Ureter (tissue), 1 donor: ENCODE measurements around the gene RPS21. TPM values are rescaled to one million over a fixed set of nuclear protein-coding genes. Genes with fewer than 3 reads are reported as not detected.
"Not testable (repeated sequence)": the region's sequence is repeated elsewhere in the genome, so short reads cannot be mapped to it uniquely, and the experiment has no call there.

Experiments used
- DNase-seq: peaks from one replicate; pipeline ENCODE4 v3.0.0-alpha.2; 2020; ENCODE audit warnings: low spot score
- total RNA-seq: library from RNA; stranded (reverse); gene quantifications from one replicate; pipeline ENCODE4 v1.2.4, GENCODE V29; 2023
- donor health status: DM: yes; HTN: yes; CAD: no.

Gene RPS21
- total RNA-seq, 1 donor from 2014 or later, result 1,691 TPM

DNA sequence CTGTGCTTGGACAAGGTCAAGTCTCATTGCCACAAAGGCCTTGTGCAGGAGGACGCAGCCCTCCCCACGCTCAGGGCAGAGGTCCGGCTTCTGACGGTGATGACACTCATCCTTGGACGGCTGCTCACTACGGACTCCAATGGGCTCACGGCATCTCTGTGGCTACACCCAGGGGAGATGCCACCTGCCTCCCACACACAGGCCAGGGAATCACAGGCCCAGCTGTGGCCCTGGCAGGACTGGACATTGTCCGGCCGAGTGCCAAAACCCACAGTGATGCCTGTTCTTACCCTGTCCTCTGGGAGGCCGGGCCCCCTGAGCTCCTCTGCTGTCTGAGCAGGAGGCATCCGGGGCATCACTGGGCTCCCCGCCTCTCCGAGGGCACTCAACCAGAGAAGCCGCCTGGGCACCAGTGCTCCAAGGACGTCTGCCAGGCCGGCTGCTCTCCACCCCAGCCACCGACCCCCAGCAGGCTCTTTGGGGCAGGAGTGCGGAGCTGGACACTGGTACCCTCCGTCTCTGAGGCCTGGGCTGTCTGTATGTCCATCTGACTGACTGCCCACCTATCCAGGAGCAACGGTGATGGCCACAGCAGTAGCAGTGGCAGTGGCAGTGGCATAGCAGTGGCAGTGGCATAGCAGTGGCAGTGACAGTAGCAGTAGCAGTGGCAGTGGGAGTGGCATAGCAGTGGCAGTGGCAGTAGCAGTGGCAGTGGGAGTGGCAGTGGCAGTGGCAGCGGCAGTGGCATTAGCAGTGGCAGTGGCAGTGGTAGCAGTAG lies 38.6 kb downstream of the RPS21 start:
- no peak for DNase-seq

DNA sequence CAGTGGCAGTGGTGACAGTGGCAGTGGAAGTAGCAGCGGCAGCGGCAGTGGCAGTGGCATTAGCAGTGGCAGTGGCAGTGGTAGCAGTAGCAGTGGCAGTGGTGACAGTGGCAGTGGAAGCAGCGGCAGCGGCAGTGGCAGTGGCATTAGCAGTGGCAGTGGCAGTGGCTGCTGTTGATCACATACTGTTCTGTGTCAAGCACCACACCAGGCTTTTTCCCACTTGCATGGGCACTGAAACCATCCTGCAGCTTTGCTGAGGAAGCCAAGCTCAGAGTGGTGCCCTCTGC lies 39.1 kb downstream of the RPS21 start:
- not testable (repeated sequence) for DNase-seq

DNA sequence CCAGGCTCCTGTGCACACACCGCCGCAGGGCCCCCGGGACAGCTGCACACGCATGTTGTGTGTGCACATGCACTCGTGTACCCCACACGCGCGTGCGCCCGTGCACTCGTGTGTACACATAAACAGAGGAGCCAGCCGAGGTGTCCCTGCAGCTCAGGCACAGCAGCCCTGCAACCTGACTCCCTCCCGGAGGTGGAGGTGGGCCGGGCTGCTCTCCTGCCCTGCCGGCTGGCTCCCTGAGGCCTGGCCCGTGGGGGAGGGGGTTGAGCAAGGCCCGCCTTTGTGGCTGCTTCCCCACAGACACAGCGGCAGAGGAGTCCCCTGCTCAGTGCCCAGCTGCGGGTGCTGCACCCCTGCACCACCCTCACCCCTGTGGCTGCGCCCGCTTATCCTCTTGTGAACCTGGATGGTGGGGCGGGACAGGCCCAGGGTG lies 39.8 kb downstream of the RPS21 start:
- DNase-seq, result peak; percentile 65

DNA sequence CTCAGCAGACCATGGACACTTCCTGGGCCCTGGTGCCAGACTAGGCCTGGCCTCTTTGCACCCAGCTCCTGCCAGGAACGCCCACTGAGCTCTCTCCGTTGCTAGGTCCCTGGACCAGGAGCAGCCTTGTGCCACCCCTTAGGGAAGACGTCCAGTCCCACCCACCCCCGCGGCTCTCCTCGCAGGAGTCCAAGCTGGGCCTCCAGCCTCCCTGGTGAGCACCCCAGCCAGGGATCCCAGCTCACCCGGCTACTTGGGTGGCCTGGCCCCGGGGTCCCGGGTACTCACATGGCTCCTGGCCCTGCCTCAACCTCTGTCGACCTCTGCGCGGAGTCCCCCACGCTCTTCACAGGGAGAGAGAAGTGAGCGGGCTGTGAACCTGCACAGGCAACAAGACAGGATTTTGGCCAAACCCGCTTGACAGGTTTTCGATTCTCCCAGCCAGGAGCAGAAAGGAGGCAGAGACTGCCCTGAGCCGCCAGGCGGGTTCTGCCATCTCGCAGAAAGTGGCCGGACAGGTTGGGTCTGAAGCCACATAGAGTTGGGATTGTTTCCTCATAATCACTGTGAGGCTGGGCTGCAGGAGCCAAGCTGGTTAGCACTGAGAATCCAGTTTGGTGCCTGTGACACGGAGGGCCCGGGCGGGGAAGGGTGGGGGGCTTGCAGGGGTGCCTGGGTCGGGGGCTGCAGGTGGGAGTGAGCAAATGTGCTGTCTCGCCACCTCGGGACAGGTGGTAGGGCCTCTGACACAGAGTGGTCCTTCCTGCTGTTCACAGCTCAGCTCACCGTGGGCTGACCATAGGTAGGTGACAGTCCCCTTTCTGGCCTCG lies 40.5 kb downstream of the RPS21 start, which contains the start of gene RBBP8NL:
RBBP8NL (minus strand) TSS at position 368 of the 830 bp plus-strand sequence. CDS start 7,892 bp downstream, outside the sequence.
- DNase-seq, result peak; percentile 92

DNA sequence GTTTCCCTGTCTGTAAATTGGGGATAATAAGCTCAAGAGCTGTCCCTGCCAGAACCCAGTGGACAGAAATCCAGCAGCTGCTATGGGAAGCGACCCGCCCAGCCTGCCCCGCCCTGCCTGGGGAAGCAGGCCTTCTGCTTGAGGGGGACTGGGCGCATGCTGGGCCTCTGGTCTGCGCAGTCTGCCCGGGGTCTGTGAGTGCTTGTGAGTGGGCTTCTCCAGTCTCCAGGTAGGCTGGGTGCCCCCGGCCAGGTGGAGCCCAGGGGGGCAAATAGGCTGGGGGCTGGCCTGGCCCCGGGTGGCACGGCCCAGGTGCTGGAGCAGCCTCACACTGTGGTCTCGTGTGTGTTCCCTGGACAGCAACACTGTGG lies 41.1 kb downstream of the RPS21 start:
- no peak for DNase-seq

DNA sequence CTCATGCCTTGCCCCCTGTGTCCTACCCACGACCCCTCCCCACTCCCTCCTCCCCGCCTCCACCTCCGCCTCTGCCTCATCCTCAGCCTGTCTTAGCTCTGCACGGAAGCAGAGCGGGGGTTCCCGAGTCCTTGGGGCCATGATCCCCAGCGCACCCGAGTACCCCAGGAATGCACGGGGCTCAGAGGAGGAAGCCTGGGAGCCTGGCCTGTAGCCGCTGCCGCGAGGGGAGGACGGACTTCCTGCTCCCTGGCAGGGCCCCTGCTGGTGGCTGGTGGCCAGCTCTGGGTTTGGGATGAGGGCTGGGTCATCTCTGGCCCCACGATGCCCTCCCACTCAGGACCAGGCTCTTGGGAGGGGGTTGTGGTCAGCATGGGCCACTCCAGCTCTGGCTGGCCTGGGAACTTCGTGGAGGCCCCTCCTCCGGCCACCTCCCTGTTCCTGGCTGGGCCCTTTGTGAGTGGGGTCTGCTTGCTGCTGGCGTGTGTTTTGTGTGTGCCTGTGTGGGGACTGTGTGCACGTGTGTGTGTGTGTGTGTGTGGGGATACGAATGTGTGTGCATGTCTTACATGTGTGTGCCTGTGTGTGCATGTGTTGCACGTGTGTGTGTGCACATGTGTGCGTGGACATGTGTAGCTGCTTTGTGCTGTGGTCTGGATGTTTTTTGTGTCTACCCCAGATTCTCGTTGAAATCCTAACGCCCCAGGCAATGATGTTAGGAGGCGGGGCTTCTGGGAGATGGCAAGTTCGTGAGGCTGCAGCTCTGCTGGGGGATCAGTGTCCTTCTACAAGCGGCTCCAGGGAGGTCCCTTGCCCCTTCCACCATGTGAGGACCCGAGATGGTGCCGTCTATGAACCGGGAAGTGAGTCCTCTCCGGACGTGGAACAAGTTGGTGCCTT lies 41.7 kb downstream of the RPS21 start:
- no peak for DNase-seq

DNA sequence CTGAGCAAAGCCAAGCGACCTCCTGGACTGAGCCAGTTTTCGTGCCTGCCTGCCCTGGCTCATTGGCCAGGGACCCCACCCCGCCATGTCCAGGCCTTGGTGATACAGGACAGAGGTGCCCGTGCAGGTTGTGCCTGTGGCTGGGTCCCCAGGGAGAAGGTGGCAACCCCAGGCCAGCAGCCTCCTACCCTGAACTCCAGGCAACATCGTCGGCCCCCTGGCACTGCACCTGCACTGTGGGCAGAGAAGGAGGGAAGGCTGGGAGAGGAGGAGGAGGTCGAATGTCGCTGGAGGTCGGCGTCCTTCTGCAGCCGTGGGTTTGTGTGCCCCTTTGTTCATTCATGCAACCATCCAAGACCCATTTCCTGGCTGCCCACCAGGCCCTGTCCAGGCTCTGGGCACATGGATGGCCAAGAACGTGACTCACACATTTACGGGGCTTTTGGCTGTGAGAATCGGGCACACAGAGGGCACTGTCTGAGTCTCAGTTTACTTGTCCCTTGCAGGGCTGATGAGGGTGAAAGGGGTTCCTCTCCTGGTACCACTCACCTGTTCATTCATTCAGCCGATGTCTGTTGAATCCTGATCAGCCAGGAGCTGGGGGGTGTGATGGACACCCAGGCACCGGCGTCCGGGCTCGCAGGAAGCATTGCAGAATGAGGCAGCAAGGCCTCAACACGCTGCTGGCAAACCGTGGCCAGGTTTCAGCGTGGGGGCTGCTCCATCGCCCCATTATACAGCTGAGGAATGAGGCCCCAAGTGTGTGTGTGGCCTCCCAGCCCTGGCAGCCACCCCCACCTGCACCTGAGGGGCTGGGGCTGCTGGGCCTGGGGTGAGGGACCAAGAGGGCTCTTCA lies 42.8 kb downstream of the RPS21 start:
- DNase-seq, result no peak

DNA sequence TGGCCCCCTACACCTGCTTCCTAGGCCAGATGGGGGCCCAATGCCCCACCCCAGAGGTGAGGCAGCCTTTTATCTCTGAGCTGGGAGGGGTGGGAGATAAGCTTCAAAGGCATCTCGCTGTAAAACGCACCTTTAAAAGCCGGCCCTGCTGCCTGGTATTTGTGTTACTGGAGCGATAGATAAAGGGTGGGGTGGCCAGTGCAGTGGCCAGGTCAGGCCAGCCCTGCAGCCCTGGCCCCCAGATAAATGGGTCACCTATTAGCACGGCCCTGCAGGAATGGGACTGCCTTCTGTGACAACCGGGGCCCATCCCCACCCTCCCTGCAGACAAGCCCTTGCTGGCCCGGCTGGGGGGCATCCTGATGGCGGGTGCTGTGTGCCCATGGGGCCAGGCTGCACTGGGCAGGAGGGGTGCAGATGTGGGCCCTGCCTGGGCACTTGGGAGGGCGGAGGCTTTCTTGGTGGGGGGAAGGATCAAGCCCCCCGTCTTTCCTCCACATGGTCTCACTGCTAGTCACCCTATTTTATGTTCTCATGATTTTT lies 43.5 kb downstream of the RPS21 start:
- no peak for DNase-seq

DNA sequence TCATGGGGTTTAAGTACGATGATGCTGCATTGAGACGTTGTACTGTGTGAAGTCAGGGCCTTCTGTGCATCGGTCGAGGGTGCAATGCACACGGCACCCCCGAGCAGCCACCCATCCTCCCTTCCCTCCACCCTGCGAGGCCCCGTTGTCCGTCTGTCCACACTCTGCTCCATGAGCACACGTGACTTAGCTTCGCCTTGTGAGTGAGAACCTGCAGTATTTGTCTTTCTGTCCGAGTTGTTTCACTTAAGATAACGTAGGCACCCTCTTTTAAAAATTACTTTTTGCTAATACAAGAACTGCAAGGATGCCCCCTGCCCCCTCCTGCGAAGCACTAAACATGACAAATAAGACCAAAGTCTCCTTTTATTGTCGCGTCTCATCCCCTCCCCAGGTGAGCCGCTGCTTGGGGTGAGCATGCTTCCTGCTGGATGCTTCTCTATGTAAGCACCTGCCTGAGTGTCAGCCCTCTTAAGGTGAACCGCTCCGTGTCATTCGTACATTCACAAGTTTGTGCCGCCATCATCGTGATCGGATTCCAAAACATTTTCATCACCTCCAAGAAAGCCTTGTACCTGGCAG lies 44.1 kb downstream of the RPS21 start:
- DNase-seq, result no peak

DNA sequence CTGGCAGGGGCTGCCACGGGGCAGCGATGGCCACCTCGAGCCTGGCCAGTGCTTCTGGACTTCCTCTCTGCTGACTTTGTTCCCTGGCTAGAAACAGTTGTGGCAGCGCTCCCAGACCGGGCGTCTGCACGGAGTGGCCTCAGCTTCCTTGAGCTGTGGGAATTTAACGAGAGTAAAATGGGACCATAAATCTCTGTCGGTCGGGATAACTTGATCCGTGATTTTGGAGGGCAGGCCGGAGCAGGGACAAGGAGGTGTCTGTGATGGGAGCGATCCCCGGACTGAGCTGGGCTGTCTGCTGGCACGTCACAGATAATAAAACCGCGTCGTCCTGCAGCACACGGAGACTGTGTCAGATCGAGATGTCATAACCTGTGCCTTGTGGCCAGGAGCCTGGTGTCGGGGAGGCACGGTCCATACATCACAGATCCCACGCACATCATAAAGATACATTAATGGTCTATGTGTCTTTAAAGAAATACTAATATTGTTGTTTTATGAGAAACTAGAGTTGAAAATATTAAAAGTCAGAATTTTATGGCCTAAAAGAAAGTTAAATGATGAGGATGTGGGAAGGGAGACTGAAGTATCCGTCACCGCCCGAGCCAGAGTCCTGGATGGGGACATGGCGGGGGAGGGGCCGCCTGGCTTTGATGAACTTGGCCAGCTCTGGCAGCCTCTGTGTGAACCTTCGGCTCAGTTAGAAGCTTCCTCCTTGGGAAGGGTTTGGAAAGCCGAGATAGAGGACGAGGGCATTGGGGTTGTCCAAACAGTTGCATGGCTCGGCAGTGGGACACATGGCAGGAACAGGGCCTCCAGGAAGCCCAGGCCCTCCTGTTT lies 47.0 kb downstream of the RPS21 start:
- no peak for DNase-seq

DNA sequence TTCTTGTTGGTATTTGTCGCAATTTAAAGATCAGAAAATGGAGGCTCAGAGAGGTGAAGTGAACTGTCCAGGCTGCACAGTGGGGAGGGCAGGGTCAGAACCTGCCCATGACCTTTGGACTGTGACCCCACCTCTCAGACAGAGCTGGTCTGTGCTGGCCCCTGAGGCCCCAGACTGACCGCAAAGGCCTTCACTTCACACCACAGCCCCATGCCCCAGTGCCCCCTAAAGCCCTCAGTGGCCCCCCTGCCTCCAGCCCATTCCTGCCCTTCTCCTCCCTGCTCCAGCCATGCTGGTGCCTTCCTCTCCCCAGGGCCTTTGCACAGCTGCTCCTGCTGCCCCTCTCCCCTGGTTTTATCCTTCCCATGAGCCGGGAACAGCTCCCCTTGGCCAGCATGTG lies 49.8 kb downstream of the RPS21 start:
- no peak for DNase-seq

DNA sequence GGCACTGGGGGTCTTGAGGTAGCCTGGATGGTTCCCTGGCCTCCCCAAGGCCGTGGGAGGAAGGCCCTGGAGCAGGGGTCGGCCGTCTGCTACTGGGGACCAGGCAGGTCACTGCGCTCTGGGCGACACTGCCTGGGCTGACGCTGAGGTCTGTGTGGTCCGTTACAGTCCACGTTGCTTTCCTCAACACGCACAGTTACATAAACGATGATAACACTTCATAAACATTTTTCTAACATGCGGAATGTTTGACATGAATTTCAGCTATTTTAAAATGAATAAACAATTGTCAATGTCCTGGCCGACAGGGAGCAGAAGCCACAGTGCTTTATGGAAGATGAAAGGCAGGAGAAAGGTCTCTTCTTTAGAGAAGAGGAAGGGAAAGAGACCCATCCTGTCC lies 50.6 kb downstream of the RPS21 start:
- DNase-seq, result no peak

DNA sequence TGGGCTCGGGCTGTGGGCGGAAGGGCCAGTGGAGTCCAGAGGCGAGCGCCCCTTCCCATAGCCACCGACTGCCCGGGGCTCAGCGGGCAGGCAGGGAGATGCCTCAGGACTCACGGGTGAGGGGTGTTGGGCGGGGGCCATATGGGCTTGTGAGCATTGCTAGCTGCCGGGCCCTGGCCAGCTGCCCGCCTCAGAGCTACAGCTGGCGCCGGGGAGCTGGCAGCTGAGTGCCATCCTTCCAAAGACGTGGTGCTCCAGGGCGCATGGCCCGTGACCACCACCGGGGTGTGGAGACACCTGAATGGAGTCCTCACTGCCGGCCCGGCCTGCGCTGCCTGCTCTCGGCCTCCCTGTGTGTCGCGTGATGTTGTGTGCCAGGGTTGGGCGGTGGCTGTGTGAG lies 51.0 kb downstream of the RPS21 start:
- no peak for DNase-seq

Other genes with a start within 250 kb of the RPS21 start
- 181 TPM for gene PSMA7, start 243.7 kb upstream of the RPS21 start, total RNA-seq
- gene SS18L1, start 243.3 kb upstream of the RPS21 start, total RNA-seq, result 15.6 TPM
- gene MTG2, start 204.1 kb upstream of the RPS21 start, total RNA-seq, result 35.5 TPM
- 4.2 TPM for gene HRH3, start 166.8 kb upstream of the RPS21 start, total RNA-seq
- 130 TPM for gene OSBPL2, start 148.6 kb upstream of the RPS21 start, total RNA-seq
- 72.6 TPM for gene ADRM1, start 84.1 kb upstream of the RPS21 start, total RNA-seq
- 433 TPM for gene LAMA5, start 19.8 kb upstream of the RPS21 start, total RNA-seq
- 4.0 TPM for gene CABLES2, start 20.2 kb downstream of the RPS21 start, total RNA-seq
- 11.4 TPM for gene RBBP8NL, start 40.4 kb downstream of the RPS21 start, total RNA-seq
- gene GATA5, start 88.9 kb downstream of the RPS21 start, total RNA-seq, result 4.1 TPM